COLO829 (cell line): ENCODE results near the gene ALK.

Experiments
- DNase-seq: peaks from one replicate; pipeline ENCODE4 v3.0.0; 2012; ENCODE audit warnings: low spot score

The ALK gene

GRCh38 chr2:29526587-29527586, 394.5 kb downstream of the ALK start:
- no peak for DNase-seq

- no peak for DNase-seq
These were observed 395.5 kb downstream of the ALK start for GRCh38 chr2:29525921-29526320.

- no peak for DNase-seq
These were observed 396.7 kb downstream of the ALK start for GRCh38 chr2:29524652-29525051.

GRCh38 chr2:29522951-29523669, 398.3 kb downstream of the ALK start:
- DNase-seq, result no peak

- DNase-seq, result no peak
These were observed 401.4 kb downstream of the ALK start for GRCh38 chr2:29520001-29520400.

- no peak for DNase-seq
These were observed 402.0 kb downstream of the ALK start for GRCh38 chr2:29519338-29519925.

- DNase-seq, result no peak
These were observed 402.6 kb downstream of the ALK start for GRCh38 chr2:29518646-29519337.

- no peak for DNase-seq
These were observed 403.4 kb downstream of the ALK start for GRCh38 chr2:29518010-29518409.

- no peak for DNase-seq
These were observed 404.0 kb downstream of the ALK start for GRCh38 chr2:29517413-29517812.

GRCh38 chr2:29516767-29517166, 404.6 kb downstream of the ALK start:
- DNase-seq, result no peak

- DNase-seq, result no peak
These were observed 411.5 kb downstream of the ALK start for GRCh38 chr2:29509878-29510277.

GRCh38 chr2:29509397-29509796, 412.0 kb downstream of the ALK start:
- DNase-seq, result peak; percentile 79

- DNase-seq, result no peak
These were observed 416.6 kb downstream of the ALK start for GRCh38 chr2:29504746-29505145.

- no peak for DNase-seq
These were observed 418.9 kb downstream of the ALK start for GRCh38 chr2:29502460-29502911.

- DNase-seq, result no peak
These were observed 424.0 kb downstream of the ALK start for GRCh38 chr2:29497375-29497774.

- DNase-seq, result no peak
These were observed 425.2 kb downstream of the ALK start for GRCh38 chr2:29496198-29496597.

GRCh38 chr2:29495536-29496060, 425.8 kb downstream of the ALK start:
- no peak for DNase-seq

GRCh38 chr2:29495068-29495467, 426.3 kb downstream of the ALK start:
- DNase-seq, result no peak

- DNase-seq, result no peak
These were observed 428.7 kb downstream of the ALK start for GRCh38 chr2:29492701-29493100.

- no peak for DNase-seq
These were observed 431.3 kb downstream of the ALK start for GRCh38 chr2:29490045-29490444.

GRCh38 chr2:29489568-29489967, 431.8 kb downstream of the ALK start:
- DNase-seq, result no peak
